MCF 10A (cell line): ENCODE data around the gene MYL4. TPM values are rescaled to one million over a fixed set of nuclear protein-coding genes. Genes with fewer than 3 reads are reported as not detected.

Source experiments
- BruUV-seq: library from RNA; stranded (reverse); fragments of 400-500 nt; replicated peaks from 2 replicates; lab custom pipeline; 2021; lab: Mats Ljungman, UMichigan
- CTCF ChIA-PET: fragments of 300-600 bp; sonication (Branson Sonifier 250); formaldehyde crosslinking; extraction: SDS; loops from one replicate; lab custom pipeline; 2021; ENCODE audit warnings: antibody characterized with exemption, inconsistent platforms; lab: Yijun Ruan, JAX
- POLR2A ChIA-PET: fragments of 300-600, 350-650 bp; sonication (Branson Sonifier 250); formaldehyde crosslinking; extraction: SDS; loops from one replicate; lab custom pipeline; 2020; ENCODE audit warnings: antibody characterized with exemption, inconsistent platforms; lab: Yijun Ruan, JAX
- DNase-seq: peaks from one replicate; pipeline ENCODE4 v3.0.0-alpha.2; 2018; ENCODE audit not compliant: unreplicated experiment
- H3K27ac Mint-ChIP-seq: one replicate; pipeline ENCODE4 v1.8.0; 2022; ENCODE audit warnings: mild to moderate bottlenecking, low read depth, mixed read lengths; ENCODE audit not compliant: unreplicated experiment
- H3K27me3 Mint-ChIP-seq: one replicate; pipeline ENCODE4 v1.8.0; 2022; ENCODE audit warnings: mixed read lengths; ENCODE audit not compliant: insufficient read depth, unreplicated experiment
- H3K36me3 Mint-ChIP-seq: one replicate; pipeline ENCODE4 v1.8.0; 2022; ENCODE audit warnings: mild to moderate bottlenecking, moderate library complexity, mixed read lengths; ENCODE audit not compliant: insufficient read depth, unreplicated experiment
- H3K4me1 Mint-ChIP-seq: one replicate; pipeline ENCODE4 v1.8.0; 2022; ENCODE audit warnings: mixed read lengths; ENCODE audit not compliant: insufficient read depth, unreplicated experiment
- H3K4me3 Mint-ChIP-seq: one replicate; pipeline ENCODE4 v1.8.0; 2022; ENCODE audit warnings: mild to moderate bottlenecking, moderate library complexity, mixed read lengths; ENCODE audit not compliant: unreplicated experiment
- H3K9me3 Mint-ChIP-seq: one replicate; pipeline ENCODE4 v1.8.0; 2022; ENCODE audit warnings: mixed read lengths; ENCODE audit not compliant: unreplicated experiment
- intact Hi-C: fragments of 100-400 bp; cut with micrococcal nuclease; formaldehyde crosslinking; loops from 2 replicates; pipeline ENCODE4 v1.14.1; 2022
- total RNA-seq: library from RNA; stranded (reverse); gene quantifications from 2 replicates; pipeline ENCODE4 v1.2.3, GENCODE V29; 2022
- TF ChIP-seq, protein P1 (sequence below): fragments of 200-600 bp; IDR thresholded peaks from one replicate; pipeline ENCODE4 v1.8.0; 2022; ENCODE audit warnings: antibody characterized with exemption, mild to moderate bottlenecking; ENCODE audit not compliant: unreplicated experiment

The MYL4 gene
- total RNA-seq, 1 experiment from 2014 or later, result not detected

DNA sequence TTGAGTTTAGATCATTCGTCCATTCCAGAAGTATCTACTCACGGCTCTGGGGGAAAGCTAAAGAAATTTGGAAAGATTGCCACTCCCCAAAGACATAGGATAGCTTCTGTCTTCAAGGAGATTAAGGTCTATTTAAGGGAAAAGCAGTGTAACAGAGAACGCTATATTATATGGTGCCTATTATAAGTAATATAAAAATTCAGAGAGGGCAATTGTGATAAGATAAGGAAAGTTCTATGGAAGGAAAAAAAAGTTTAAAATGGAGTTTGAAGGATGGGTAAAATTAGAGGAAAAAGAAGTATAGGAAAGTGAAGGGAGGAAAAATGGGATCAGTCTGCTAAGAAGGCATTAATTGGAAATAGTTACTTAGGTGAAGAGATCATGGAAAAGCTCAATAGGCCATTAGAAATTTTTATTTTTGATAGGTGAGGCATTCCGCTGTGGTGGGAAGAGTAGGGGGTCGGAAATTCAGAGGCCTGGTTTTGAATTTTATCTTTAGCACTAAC is 19.4 kb upstream of the MYL4 start:
- TF ChIP-seq, protein P1, sequence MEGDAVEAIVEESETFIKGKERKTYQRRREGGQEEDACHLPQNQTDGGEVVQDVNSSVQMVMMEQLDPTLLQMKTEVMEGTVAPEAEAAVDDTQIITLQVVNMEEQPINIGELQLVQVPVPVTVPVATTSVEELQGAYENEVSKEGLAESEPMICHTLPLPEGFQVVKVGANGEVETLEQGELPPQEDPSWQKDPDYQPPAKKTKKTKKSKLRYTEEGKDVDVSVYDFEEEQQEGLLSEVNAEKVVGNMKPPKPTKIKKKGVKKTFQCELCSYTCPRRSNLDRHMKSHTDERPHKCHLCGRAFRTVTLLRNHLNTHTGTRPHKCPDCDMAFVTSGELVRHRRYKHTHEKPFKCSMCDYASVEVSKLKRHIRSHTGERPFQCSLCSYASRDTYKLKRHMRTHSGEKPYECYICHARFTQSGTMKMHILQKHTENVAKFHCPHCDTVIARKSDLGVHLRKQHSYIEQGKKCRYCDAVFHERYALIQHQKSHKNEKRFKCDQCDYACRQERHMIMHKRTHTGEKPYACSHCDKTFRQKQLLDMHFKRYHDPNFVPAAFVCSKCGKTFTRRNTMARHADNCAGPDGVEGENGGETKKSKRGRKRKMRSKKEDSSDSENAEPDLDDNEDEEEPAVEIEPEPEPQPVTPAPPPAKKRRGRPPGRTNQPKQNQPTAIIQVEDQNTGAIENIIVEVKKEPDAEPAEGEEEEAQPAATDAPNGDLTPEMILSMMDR, result no peak
- POLR2A ChIA-PET, result interaction anchor here (0.6 to 2.0 kb wide), 21 partner anchors 9 to 1575 kb away, joined by 3 to 14 read pairs (median 4); partner anchors contain the start of gene MYL4

DNA sequence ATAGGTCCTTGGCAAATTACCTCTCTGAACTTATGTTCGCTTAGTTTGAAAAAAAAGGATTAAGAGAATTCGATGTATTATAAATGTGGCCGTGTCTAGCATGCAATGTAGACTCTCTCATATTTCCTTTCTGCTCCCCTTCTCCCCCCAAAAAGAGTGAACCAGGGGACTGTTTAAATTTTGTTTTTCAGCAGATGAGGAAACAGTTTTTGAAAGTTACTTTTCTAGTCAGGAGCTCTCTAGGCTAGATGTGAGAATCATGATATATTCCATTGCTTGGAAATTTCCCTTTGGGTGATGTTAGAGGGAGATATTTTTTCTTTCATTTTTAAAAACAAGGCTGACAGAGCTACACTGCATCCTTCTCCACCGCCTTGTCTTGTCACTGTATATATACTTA is 18.9 kb upstream of the MYL4 start:
- H3K27me3 Mint-ChIP-seq, result no peaks in the 10 kb centered on the region

More for the DNA sequence above, 19.4 kb upstream of the MYL4 start:
- no peaks in the 10 kb centered on the region for H3K36me3 Mint-ChIP-seq
- H3K27ac Mint-ChIP-seq, result peak overlapping the region; percentile 97
- BruUV-seq, result TSS peak; percentile 69
- intact Hi-C loops, result loop anchor here (2.0 kb wide), 1 partner anchor 125 kb away; no protein-coding TSS in a partner anchor
- CTCF ChIA-PET, result interaction anchor here (0.6 to 2.0 kb wide), 4 partner anchors 10 to 1388 kb away, joined by 3 to 6 read pairs (median 4); no protein-coding TSS in a partner anchor
- H3K27me3 Mint-ChIP-seq, result no peaks in the 10 kb centered on the region
- H3K4me1 Mint-ChIP-seq, result peaks cover 13% of the 10 kb centered on the region
- H3K9me3 Mint-ChIP-seq, result no peaks in the 10 kb centered on the region
- H3K4me3 Mint-ChIP-seq, result peak overlapping the region; percentile 87
- DNase-seq, result no peak

DNA sequence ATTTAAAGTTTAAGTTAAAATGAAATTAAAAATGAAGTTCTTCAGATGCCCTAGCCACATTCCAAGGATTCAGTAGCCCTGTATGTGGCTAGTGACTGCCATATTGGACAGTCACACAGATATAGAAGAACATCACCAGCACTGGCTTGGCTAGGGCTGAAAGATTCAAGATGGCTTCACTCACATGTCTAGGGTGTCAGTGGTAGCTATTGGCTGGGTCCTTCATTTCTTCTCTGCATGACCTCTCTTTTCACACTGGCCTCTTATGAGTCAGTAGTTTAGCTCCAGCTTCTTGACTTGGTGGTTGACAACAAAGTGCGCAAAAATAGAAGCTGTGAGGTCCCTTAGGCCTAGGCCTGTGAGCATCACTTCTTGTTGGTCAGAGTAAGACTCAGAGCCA is 18.4 kb upstream of the MYL4 start:
- no TSS peak for BruUV-seq
- Mint-ChIP-seq H3K4me3 (no peak overlapping the region), H3K27ac (no peak overlapping the region), H3K4me1 (peaks cover 11% of the 10 kb centered on the region), H3K27me3 (no peaks in the 10 kb centered on the region), H3K9me3 (peaks cover 6% of the 10 kb centered on the region), H3K36me3 (no peaks in the 10 kb centered on the region)
- ChIA-PET CTCF (interaction anchor here (0.6 to 2.0 kb wide), 4 partner anchors 8 to 427 kb away, joined by 3 to 8 read pairs (median 5); no protein-coding TSS in a partner anchor), POLR2A (interaction anchor here (0.7 to 2.0 kb wide), 6 partner anchors 14 to 917 kb away, joined by 3 to 14 read pairs (median 4); no protein-coding TSS in a partner anchor)
- DNase-seq, result no peak
- intact Hi-C loops, result no loop called here
- TF ChIP-seq, protein P1, result no peak

More for the DNA sequence above, 18.9 kb upstream of the MYL4 start:
- peak overlapping the region; percentile 97 for H3K27ac Mint-ChIP-seq
- no peaks in the 10 kb centered on the region for H3K36me3 Mint-ChIP-seq
- POLR2A ChIA-PET, result interaction anchor here (0.7 to 2.0 kb wide), 11 partner anchors 11 to 918 kb away, joined by 3 to 14 read pairs (median 4); no protein-coding TSS in a partner anchor
- TF ChIP-seq, protein P1, result no peak
- intact Hi-C loops, result no loop called here
- no TSS peak for BruUV-seq
- H3K4me1 Mint-ChIP-seq, result peaks cover 12% of the 10 kb centered on the region
- no peak overlapping the region for H3K4me3 Mint-ChIP-seq
- H3K9me3 Mint-ChIP-seq, result peaks cover under 1% of the 10 kb centered on the region
- no peak for DNase-seq
- CTCF ChIA-PET, result interaction anchor here (0.6 to 2.0 kb wide), 5 partner anchors 8 to 427 kb away, joined by 3 to 8 read pairs (median 4); no protein-coding TSS in a partner anchor

DNA sequence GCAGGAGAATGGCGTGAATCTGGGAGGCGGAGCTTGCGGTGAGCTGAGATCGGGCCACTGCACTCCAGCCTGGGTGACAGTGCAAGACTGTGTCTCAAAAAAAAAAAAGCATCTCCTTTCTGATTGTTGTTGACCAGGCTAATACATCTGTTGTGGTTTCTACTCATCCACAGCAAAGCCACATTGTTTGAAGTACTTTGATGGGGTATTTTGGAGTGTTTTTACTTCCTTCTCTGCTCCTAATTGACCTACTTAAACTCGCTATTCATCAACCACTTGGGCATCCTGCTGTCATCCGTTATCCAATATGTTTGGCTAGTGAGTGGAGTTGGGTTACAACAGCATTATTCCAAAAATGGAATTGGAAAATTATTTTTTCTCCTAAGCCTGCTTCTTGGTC is 16.6 kb upstream of the MYL4 start:
- TF ChIP-seq, protein P1, result no peak
- Mint-ChIP-seq H3K27ac (no peak overlapping the region), H3K36me3 (no peaks in the 10 kb centered on the region)

More for the DNA sequence above, 16.6 kb upstream of the MYL4 start:
- no peak overlapping the region for H3K4me3 Mint-ChIP-seq
- no TSS peak for BruUV-seq
- intact Hi-C loops, result no loop called here
- ChIA-PET CTCF (no interaction called here), POLR2A (no interaction called here)
- no peak for DNase-seq
- peaks cover 9% of the 10 kb centered on the region for H3K9me3 Mint-ChIP-seq
- peaks cover 6% of the 10 kb centered on the region for H3K4me1 Mint-ChIP-seq
- no peaks in the 10 kb centered on the region for H3K27me3 Mint-ChIP-seq
